Kidney (tissue), 14 donors: ENCODE results near the gene MTHFSD. TPM values are rescaled to one million over a fixed set of nuclear protein-coding genes. Genes with fewer than 3 reads are reported as not detected.

Source experiments
- DNase-seq, 5 donors: peaks; one replicate each; pipeline ENCODE4 v3.0.0-alpha.2; 2013 to 2020
- FAIRE-seq: peaks from 2 replicates; lab custom pipeline; 2012; peaks lifted over from hg19 to GRCh38; lab: Jason Lieb, UNC
- H3K27ac ChIP-seq, 2 donors: one replicate each; pipeline ENCODE4 v1.7.0; 2013; ENCODE audit warnings: low read depth in 2 of 2, low read length in 2 of 2, inconsistent platforms in 1 of 2
- H3K27me3 ChIP-seq: one replicate; pipeline ENCODE4 v1.7.1; 2013; ENCODE audit warnings: low read length, inconsistent platforms; ENCODE audit not compliant: control insufficient read depth, insufficient read depth
- H3K36me3 ChIP-seq, 3 donors: one replicate each; pipeline versions ENCODE4 v1.7.0 to v1.7.1; 2013; ENCODE audit warnings: low read length in 3 of 3, control low read depth in 1 of 3, inconsistent platforms in 1 of 3; ENCODE audit not compliant: insufficient read depth in 3 of 3, control insufficient read depth in 2 of 3
- H3K4me1 ChIP-seq, 3 donors: one replicate each; pipeline versions ENCODE4 v1.7.0 to v1.7.1; 2013; ENCODE audit warnings: low read length in 3 of 3, inconsistent platforms in 1 of 3, low read depth in 1 of 3; ENCODE audit not compliant: control insufficient read depth in 2 of 3, insufficient read depth in 2 of 3
- H3K4me3 ChIP-seq, 3 donors: one replicate each; pipeline versions ENCODE4 v1.7.0 to v1.8.1; 2013; ENCODE audit warnings: low read length in 3 of 3, control low read depth in 1 of 3, inconsistent platforms in 1 of 3
- H3K9ac ChIP-seq, 3 donors: one replicate each; pipeline versions ENCODE4 v1.7.0 to v1.7.1; 2013; ENCODE audit warnings: low read length in 3 of 3, control low read depth in 1 of 3, inconsistent platforms in 1 of 3
- H3K9me3 ChIP-seq, 3 donors: one replicate each; pipeline versions ENCODE4 v1.7.0 to v1.7.1; 2013; ENCODE audit warnings: low read length in 3 of 3, control low read depth in 1 of 3, inconsistent platforms in 1 of 3; ENCODE audit not compliant: control insufficient read depth in 2 of 3, insufficient read depth in 1 of 3
- intact Hi-C: fragments of 100-400 bp; cut with DNase I; formaldehyde crosslinking; loops from one replicate; pipeline ENCODE4 v1.11.1; 2022
- polyA plus RNA-seq: library from polyadenylated mRNA; stranded (reverse); fragments of 350-450 nt; fragmentation: Illumina TruSeq; extraction: RNeasy Lipid Tissue Mini Kit (QIAGEN cat#74804); gene quantifications from one replicate; pipeline ENCODE4 v1.2.3, GENCODE V29; 2014; ENCODE audit warnings: low read depth, low replicate concordance; ENCODE audit not compliant: insufficient read depth
- total RNA-seq: library from RNA; stranded (reverse); fragmentation: NEBNext Ultra II Directional; extraction: Animal tissue kit (Norgen Biotek cat#: 25700); gene quantifications from one replicate; pipeline ENCODE4 v1.2.1, GENCODE V29; 2021
- TF ChIP-seq, protein P1 (sequence below): IDR thresholded peaks from 3 replicates; pipeline ENCODE4 v1.5.1; 2012; ENCODE audit warnings: mild to moderate bottlenecking, moderate library complexity, borderline replicate concordance; ENCODE audit not compliant: insufficient read depth; ENCODE audit errors: extremely low read depth
- donor health status: control.
- donor health status: control.
- donor health status: control.
- donor health status: control.
- donor health status: control.
- donor health status: DM: yes; HTN: yes; CAD: no.
- donor health status: Normal renal cell carcinoma (clear cell type).

Gene MTHFSD
- total and polyA plus RNA-seq, 2 donors from 2014 or later = 11.3 to 26.2 TPM

DNA sequence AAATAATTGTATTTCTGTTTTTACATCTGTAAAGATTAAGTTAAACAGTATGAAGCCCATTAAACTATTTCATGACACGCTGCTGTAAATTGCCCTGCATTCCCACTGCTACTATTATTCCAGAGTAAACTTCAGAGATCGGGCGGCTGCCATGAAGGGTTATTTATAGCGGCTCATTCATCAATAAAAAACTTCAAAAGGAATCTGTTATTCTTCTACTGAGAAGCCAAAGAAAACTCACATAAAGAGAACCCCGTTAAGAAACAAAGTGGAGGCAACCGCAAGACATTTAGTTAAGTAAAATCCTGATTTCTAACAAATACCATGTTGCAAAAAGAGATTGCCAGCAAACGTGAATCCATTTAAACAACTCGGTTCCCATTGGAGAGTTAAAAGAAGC lies 39.7 kb upstream of the MTHFSD start:
- Histone ChIP-seq H3K27ac (no peak overlapping the region), H3K36me3 (no peaks in the 10 kb centered on the region), H3K9me3 (peaks cover 0 to 1% (median 0%) of the 10 kb centered on the region in 3 donors), H3K27me3 (peaks cover 2% of the 10 kb centered on the region), H3K9ac (no peak overlapping the region), H3K4me3 (no peak overlapping the region), H3K4me1 (no peaks in the 10 kb centered on the region)
- TF ChIP-seq, protein P1, sequence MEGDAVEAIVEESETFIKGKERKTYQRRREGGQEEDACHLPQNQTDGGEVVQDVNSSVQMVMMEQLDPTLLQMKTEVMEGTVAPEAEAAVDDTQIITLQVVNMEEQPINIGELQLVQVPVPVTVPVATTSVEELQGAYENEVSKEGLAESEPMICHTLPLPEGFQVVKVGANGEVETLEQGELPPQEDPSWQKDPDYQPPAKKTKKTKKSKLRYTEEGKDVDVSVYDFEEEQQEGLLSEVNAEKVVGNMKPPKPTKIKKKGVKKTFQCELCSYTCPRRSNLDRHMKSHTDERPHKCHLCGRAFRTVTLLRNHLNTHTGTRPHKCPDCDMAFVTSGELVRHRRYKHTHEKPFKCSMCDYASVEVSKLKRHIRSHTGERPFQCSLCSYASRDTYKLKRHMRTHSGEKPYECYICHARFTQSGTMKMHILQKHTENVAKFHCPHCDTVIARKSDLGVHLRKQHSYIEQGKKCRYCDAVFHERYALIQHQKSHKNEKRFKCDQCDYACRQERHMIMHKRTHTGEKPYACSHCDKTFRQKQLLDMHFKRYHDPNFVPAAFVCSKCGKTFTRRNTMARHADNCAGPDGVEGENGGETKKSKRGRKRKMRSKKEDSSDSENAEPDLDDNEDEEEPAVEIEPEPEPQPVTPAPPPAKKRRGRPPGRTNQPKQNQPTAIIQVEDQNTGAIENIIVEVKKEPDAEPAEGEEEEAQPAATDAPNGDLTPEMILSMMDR = no peak
- intact Hi-C loops = no loop called here
- FAIRE-seq (no peak), DNase-seq (peak in 2 of 5 donors; percentile 77 to 87)

DNA sequence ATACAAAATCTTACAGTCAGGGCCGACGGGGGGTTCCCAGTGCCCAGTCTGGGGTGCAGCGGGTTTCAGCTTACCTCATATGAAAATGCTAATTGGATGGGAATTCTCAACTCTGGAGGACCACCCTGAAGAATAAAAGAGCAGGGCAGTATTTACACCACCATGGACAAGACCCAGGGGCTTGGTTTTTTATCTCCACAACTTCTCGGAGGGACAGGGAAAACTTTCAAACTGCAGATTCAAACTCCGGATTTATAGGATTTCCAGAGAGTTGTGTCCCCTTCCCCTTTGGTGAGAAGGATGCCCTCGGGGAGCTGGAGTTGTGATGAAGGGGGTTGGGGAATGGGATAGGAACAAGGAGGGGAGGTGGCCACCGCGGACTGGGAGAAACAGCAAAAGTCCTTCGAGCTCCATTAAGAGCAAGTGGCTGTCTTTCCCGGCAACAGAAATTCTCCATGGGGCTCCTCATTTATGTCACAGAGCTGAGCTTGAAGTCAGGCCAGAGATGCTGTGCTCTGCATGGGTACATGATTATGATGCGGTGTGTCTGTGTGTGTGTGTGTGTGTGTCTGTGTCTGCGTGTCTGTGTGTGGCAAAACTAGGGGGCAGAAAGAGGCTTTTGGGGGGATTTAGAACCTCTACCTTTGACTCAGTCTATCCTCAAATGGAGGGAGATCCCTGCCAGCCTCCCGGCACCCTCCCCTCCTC lies 39.0 kb upstream of the MTHFSD start:
- DNase-seq (peak in 2 of 5 donors; percentile 17 to 20), FAIRE-seq (no peak)
- Histone ChIP-seq H3K27me3 (peaks cover 2% of the 10 kb centered on the region), H3K36me3 (no peaks in the 10 kb centered on the region), H3K4me3 (no peak overlapping the region), H3K9me3 (peaks cover 0 to 1% (median 0%) of the 10 kb centered on the region in 3 donors), H3K4me1 (no peaks in the 10 kb centered on the region), H3K9ac (no peak overlapping the region), H3K27ac (no peak overlapping the region)
- intact Hi-C loops = no loop called here
- TF ChIP-seq, protein P1 = no peak

DNA sequence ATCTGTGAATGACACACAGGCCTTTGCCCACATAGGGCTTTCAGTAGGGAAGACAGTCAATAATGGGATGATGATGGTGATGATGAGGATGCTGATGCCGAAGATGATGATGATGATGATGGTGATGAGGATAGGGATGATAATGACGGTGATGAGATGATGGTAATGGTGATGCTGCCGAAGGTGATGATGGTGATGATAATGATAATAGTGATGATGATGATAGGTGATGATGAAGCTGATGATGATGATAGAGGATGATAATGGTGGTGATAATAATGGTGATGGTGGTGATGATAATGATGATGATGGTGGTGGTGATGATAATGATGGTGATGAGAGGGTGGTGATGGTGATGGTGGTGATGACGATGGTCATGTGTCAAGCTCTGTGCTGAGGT lies 36.2 kb upstream of the MTHFSD start:
- Histone ChIP-seq H3K4me3 (no peak overlapping the region), H3K27ac (no peak overlapping the region), H3K4me1 (no peaks in the 10 kb centered on the region), H3K36me3 (peaks cover 0 to 8% (median 0%) of the 10 kb centered on the region in 3 donors), H3K27me3 (peaks cover 2% of the 10 kb centered on the region), H3K9me3 (peaks cover 0 to 9% (median 0%) of the 10 kb centered on the region in 3 donors), H3K9ac (no peak overlapping the region)
- FAIRE-seq = no peak
- TF ChIP-seq, protein P1 = no peak
- intact Hi-C loops = no loop called here
- DNase-seq = no peak
